GM12875 (cell line): ENCODE results near the gene NRG2.

Source experiments
- H3K4me3 ChIP-seq: one replicate; pipeline ENCODE4 v1.5.1; 2011; ENCODE audit warnings: low read depth, low read length, control low read depth
- TF ChIP-seq, protein P1 (sequence below): IDR thresholded peaks from 2 replicates; pipeline ENCODE4 v1.5.1; 2011; ENCODE audit warnings: low read depth, mild to moderate bottlenecking, control low read depth, inconsistent platforms, low read length, moderate library complexity, borderline replicate concordance; ENCODE audit not compliant: insufficient read depth

Gene NRG2

GRCh38 chr5:139814191-139814601, 228.9 kb downstream of the NRG2 start:
- TF ChIP-seq, protein P1, sequence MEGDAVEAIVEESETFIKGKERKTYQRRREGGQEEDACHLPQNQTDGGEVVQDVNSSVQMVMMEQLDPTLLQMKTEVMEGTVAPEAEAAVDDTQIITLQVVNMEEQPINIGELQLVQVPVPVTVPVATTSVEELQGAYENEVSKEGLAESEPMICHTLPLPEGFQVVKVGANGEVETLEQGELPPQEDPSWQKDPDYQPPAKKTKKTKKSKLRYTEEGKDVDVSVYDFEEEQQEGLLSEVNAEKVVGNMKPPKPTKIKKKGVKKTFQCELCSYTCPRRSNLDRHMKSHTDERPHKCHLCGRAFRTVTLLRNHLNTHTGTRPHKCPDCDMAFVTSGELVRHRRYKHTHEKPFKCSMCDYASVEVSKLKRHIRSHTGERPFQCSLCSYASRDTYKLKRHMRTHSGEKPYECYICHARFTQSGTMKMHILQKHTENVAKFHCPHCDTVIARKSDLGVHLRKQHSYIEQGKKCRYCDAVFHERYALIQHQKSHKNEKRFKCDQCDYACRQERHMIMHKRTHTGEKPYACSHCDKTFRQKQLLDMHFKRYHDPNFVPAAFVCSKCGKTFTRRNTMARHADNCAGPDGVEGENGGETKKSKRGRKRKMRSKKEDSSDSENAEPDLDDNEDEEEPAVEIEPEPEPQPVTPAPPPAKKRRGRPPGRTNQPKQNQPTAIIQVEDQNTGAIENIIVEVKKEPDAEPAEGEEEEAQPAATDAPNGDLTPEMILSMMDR, result no peak
- no peak overlapping the region for H3K4me3 ChIP-seq

- TF ChIP-seq, protein P1, result no peak
- no peak overlapping the region for H3K4me3 ChIP-seq
These were observed 230.0 kb downstream of the NRG2 start for GRCh38 chr5:139812836-139813805.

DNA sequence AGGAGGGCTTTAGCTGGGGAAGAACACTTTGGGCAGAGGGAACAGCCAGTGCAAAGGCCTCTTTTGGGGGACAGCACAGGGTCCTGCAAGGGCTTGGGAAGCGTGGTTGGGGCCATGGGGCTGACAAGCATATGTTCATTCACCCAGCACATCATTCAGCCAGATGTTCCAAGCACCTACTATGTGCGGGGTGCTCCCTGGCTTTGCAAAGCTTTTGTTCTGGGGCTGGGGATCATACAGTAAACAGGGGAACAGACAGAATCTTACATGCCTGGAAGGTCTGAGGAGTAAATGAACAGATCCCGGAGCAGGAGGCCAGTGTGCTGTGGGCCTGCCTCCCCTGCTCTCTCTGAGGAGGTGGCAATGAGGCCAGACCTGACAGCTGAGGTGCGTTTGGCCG, 230.8 kb downstream of the NRG2 start:
- TF ChIP-seq, protein P1, result no peak
- H3K4me3 ChIP-seq, result no peak overlapping the region

- TF ChIP-seq, protein P1, result no peak
- no peak overlapping the region for H3K4me3 ChIP-seq
These were observed 231.9 kb downstream of the NRG2 start for GRCh38 chr5:139811274-139811607.

DNA sequence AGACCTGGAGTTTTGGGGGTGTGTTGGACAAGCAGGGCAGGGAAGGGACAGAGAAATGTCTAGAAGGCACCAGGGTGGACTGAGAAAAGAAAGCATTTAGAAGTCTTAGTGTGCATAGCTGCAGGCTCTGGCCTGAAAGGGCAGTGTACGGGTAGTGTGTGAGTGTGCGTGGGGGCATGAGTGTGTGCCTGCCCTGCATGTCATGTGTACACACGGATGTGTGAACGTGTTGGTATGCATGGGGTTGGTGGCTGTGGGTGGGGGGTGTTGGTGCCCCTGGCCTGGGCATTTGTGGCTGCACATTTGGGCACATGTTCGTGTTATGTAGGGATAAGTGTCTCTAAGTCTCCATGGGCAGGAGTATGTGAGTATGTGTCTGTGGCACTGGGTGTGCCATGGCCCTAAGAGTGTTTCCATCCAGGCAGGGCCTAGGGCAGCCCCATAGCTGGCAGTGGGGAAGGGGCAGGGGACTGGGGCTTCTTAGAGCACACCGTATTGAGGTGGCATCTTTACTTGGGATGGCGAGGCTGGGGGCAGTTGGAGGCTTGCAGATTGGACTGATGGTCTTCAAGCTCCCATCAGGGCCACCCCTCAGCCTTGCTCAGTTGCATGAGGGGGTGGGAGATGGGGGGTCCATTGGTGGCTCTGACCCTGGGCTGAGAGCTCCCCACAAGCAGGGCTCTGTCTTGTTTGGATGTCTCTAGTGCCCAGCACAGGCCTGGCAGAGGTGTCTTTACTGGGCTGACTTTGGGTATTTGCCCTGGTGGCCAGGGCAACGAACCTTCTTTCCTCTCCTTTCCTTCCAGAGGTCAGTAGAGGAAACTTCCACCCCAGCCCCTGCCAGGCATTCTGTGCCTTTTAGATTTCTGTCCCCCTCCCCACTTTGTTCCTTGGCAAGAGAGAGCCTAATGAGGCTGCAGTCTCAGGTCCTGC, 232.5 kb downstream of the NRG2 start:
- TF ChIP-seq, protein P1, result no peak

GRCh38 chr5:139809331-139809810, 233.7 kb downstream of the NRG2 start:
- TF ChIP-seq, protein P1, result no peak
- H3K4me3 ChIP-seq, result no peak overlapping the region

More for the DNA sequence above, 232.5 kb downstream of the NRG2 start:
- H3K4me3 ChIP-seq, result no peak overlapping the region
